Non-pigmented ciliary epithelial cell (primary cell): Measurements from ENCODE around the gene TREM2.

Source experiments
- DNase-seq: peaks from one replicate; pipeline ENCODE4 v3.0.0-alpha.2; 2010; ENCODE audit warnings: low read depth

The TREM2 gene

GRCh38 chr6:41182069-41183034, 19.4 kb upstream of the TREM2 start:
- peak; percentile 28 for DNase-seq

- DNase-seq, result no peak
Measured at GRCh38 chr6:41181566-41181965, 18.6 kb upstream of the TREM2 start.

GRCh38 chr6:41179163-41179562, 16.2 kb upstream of the TREM2 start:
- no peak for DNase-seq

GRCh38 chr6:41177695-41178094, 14.8 kb upstream of the TREM2 start:
- DNase-seq, result no peak

- DNase-seq, result no peak
Measured at GRCh38 chr6:41177287-41177686, 14.4 kb upstream of the TREM2 start.

GRCh38 chr6:41176189-41176588, 13.3 kb upstream of the TREM2 start:
- no peak for DNase-seq

GRCh38 chr6:41175084-41175483, 12.2 kb upstream of the TREM2 start:
- no peak for DNase-seq

GRCh38 chr6:41174610-41175009, 11.7 kb upstream of the TREM2 start:
- DNase-seq, result no peak

GRCh38 chr6:41171908-41172307, 9.0 kb upstream of the TREM2 start:
- no peak for DNase-seq

GRCh38 chr6:41170547-41171160, 7.7 kb upstream of the TREM2 start:
- no peak for DNase-seq

- no peak for DNase-seq
Measured at GRCh38 chr6:41167173-41167963, 4.5 kb upstream of the TREM2 start.

- DNase-seq, result no peak
Measured at GRCh38 chr6:41164551-41165120, 1.7 kb upstream of the TREM2 start.

GRCh38 chr6:41163419-41163717, 452 bp upstream of the TREM2 start:
- no peak for DNase-seq

GRCh38 chr6:41161851-41162552, 914 bp downstream of the TREM2 start:
- DNase-seq, result no peak

GRCh38 chr6:41161380-41161779, 1.5 kb downstream of the TREM2 start:
- no peak for DNase-seq

- no peak for DNase-seq
Measured at GRCh38 chr6:41160933-41161332, 2.0 kb downstream of the TREM2 start.

GRCh38 chr6:41159415-41160082, 3.4 kb downstream of the TREM2 start:
- DNase-seq, result no peak

- DNase-seq, result no peak
Measured at GRCh38 chr6:41157323-41157722, 5.6 kb downstream of the TREM2 start.

GRCh38 chr6:41156771-41157170, 6.1 kb downstream of the TREM2 start:
- no peak for DNase-seq

- DNase-seq, result no peak
Measured at GRCh38 chr6:41156001-41156400, 6.9 kb downstream of the TREM2 start.

- no peak for DNase-seq
Measured at GRCh38 chr6:41155132-41155805, 7.6 kb downstream of the TREM2 start.
